GM18526 (cell line): ENCODE results near the gene LDLRAD4.

Source experiments
- POLR2A ChIP-seq: IDR thresholded peaks from 3 replicates; pipeline ENCODE4 v1.6.1; 2011; ENCODE audit not compliant: insufficient read length; ENCODE audit errors: extremely low read depth

LDLRAD4 gene

DNA sequence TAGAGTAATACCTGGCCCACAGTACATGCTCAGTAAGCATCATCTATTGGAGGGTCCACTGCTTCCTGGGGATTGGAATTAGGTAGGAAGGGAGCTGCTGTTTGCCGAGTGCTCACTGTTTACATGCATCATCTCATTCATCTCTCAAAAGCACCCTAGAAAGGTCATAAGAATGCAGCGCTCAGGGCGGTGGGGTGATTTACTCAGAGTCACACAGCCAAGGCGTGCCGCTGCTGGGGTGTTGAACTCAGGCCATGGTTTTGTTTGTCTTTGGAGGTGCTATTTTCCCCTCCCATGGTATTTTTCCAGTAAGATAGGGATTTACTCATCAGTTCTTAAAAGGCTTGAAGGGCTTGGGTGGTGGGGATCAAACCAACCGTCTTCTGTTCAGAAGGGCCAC lies 227.5 kb downstream of the LDLRAD4 start:
- no peak for TF ChIP-seq POLR2A

DNA sequence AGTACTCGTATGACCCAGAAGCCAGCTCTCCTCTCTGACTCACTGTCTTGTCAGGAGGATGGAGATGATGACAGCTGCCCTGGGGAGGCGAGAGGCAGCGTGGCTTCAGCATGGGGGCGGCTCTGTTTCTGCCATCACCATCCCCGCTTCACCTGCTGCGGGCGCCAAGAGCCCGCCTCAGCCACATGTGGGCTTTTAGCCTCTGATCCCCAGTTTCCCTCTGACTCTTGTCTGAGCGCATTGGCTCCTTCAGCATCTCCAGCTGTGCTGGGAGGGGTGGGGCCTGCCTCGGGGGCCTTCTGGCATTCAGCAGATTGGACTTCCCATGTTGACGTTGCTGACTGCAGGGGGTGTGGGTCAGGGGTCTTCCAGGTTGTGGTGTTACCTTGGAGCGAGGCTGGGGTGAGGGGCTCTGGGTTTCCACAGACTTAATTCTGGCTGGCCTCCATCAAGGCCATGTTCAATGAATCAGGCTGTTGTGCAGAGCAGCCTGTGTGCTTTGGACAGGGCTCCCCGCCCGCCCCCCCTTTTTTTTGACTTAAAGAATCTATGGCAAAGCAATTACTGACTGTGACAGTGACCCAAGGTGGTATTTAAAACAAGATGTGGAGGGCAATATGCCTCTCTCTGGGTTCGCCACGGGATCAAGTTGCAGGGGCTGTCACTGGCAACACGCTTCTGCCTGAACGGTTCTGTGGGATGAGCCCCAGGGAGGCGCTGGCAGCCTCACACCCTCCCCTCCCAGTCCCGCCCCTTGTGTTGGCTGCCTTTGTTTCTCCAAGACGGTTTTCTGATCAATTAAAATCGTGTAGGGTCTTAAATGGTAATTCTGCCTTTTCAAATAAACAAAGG lies 228.3 kb downstream of the LDLRAD4 start:
- TF ChIP-seq POLR2A, result no peak

DNA sequence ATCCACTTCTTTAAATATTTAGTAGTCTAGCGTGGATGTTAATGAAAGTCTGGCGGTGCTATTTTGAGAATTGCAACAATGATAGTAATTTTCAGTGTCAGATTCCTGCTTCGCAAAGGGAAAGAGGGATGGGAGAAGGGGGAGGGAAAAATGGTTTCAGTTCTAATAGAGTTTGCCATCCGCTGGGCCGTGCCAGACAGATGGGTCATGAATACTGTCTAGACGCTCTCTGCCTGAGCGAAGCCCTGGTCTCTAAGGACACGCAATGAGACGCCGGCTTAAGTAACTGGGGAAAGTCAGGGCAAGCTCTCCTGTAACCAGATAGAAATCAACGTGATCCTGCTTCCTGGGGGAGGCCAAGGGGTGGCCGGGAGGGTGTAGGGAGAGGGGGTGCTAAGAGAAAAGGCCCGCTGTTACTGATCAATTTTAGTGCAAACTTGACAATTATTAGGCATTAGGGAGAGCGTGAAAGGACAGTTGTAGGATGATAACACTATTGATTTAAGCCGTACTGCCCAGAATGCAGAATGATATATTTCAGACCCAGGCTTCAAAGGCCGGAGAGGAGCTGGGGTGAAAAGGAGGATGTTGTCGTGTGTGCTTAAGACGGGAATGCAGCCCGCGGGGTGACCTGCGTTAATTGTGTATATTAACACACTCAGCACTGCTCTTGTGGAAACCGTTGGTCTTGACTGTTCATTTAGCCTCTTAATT lies 229.2 kb downstream of the LDLRAD4 start:
- no peak for TF ChIP-seq POLR2A

DNA sequence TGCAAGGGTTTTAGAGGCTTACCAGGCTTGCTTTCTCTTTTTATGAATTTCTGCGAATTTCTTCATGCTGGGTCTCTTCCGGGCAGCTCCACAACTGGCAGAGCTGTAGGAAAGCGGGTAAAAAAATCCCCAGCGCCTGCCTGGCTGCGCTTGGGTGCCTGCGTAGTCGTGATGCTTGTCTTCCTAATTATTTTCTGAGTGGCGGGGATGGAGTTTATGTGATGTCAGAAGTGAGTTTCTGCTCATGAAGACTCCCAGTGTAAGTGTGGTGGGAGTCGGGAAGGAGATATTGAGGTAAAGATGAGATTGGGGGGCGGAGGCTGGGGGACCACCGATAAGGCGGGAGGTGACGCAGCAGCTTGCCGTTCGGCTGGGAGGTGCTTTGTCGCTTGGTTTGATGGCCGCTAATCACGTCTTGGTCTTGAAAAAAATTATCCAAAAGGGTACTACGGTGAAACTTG lies 229.8 kb downstream of the LDLRAD4 start:
- TF ChIP-seq POLR2A, result no peak

DNA sequence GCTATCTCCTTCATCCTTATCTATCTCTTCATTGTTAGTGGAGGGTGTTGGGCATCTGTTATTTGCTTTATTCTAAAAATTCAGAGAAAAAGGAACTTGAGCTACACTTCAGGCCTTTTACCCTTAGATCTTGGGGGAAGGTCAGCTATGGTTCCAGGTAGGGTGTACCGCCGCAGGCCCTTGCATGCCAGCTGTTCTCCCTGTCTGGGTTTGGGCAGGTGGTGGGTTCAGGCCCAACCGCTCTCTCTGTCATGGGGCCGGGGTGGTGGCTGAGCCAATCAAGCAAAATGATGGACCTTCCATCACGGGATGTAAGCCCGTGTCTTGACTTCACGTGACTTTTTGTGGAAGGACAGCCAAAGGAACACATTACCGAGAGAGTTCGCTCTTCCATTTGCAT lies 231.1 kb downstream of the LDLRAD4 start:
- TF ChIP-seq POLR2A, result no peak

DNA sequence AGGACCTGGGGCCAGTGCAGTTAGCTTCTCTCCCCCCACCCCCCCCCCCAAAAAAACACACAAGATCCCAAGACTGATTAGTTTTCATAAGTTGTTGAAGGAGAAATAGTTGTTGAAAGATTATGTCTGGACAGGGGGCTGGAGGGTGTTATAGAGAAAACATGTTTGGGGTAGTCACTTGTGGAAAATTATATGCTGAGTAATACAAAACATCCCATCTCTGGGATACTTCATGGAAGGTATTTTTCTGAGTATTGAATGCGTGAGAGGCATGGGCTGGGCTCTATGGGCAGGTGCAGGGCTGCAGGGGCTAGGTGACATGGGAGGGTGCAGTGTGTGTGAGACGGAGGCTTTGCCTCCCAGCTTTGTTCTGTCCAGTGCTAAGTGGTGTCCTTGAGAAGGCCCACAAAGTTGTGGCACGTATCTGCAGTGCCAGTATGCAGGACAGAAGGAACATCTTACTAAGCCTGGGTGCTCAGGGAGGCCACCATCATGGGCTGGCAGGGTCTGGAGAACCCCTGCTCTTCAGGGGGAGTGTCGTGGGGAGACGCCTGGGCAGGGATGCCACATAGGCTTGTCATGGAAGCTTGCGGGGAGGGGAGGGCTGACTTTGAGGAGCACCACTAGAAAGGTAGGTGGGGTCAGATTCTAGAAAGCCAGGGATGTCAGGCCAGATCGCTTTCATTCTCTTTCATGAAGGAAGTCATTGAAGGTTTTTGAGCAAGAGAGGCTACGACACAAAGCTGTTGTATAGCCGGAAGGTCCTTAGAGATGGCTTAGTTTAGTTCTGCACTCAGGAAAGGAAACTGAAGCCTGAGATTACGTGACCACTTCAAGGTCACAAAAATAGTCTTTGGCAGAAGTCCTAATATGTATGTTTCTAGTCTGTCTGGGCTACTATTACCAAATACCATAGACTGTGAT lies 232.0 kb downstream of the LDLRAD4 start:
- no peak for TF ChIP-seq POLR2A

DNA sequence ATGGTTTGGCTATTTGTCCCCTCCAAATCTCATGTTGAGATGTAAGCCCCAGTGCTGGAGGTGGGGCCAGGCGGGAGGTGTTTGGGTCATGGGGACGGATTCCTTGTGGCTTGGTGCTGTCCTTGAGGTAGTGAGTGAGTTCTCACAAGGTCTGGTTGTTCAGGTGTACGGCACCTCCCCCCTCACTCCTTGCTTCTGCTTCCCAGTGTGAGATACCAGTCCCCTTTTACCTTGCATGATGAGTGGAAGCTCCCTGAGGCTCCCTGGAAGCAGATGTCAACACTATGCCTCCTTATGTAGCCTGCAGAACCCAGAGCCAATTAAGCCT lies 232.6 kb downstream of the LDLRAD4 start:
- no peak for TF ChIP-seq POLR2A

DNA sequence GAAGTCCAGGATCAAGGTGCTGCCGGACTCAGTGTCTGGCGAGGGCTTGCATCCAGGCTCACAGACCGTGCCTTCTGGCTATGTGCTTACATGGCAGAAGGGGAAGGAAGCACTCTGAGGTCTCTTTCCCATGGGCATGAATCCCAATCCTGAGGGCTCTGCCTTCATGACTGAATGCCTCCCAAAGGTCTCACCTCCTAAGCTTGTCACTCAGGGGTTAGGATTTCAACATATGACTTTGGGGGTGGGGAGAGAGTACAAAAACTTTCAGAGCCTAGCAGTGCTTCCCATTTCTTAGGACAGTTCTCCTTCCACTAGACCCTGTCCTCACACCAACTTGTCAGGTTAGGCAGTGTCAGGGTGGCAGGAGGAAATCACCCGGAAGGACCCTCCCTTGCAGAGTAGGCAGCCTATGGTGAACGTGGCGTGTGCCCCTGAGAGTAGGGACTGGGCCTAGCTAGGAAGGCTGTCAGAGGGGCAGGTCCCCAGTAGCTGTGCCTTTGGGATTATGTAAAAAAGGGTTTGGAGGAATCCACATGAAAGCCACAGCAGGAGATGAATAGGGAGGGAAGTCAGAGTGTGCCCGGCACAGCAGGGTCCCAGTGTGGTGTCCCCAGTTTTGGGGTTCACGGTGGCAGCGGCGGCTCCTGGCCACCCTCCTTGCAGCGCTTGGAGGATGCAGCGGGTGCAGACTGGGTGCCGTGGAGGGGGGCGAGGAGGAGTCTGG lies 233.3 kb downstream of the LDLRAD4 start:
- no peak for TF ChIP-seq POLR2A

DNA sequence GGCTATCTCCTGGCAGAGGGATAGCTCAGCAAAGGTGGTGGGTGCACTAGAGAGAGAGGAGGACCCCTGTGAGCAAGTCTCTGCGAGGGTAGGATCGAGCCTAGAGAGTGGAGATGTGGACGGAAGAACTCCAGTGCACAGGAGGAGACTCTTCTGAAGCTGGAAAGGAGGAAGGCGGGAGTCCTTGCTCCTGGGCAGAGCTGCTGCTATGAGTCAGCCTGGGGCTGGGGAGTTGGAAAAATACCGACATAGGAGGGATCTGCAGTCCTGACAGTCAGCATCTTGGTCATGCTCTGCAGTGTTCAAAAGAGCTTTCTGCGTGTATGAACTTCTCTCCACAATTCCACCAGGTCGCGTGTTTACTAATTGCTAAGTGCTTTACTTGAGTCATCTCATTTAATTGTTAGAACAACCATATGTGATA lies 233.8 kb downstream of the LDLRAD4 start:
- TF ChIP-seq POLR2A, result no peak

DNA sequence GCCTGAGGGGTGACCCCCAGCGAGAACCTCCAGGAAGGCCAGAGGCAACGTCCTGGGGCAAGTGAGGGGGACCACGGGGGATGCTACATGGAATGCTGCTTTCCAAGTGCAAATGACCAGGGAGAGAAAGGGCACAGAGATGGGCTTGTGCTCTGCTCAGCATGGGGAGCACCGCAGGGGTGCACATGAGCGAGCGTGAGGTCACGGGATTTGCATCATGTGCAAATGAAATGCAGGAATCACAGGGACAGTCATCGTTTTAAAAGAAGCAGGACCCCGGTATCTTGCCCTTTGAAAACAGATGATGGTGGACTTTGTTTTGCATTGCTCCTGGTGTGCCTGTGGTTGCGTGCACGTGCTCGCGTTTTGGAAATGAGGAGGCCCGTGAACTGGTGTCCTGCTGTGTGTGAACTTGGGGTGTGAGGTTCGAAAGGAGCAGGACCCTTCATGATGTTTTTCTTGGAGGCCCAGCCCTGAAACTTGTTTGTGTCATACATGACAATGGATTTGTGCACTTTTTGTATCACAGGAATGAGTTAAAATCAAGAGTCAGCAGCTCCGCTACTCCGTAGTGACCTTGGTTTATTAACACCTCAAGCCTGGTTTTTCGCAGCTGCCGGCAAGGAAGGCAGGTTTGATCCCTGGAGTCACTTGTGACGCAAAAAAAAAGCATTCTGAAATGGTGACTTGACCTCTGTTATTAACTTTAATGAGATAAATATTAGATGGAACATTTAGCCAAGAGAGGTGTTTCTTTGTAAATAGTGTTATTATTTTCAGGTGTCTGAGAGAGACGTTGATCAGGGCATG lies 234.5 kb downstream of the LDLRAD4 start:
- TF ChIP-seq POLR2A, result no peak

DNA sequence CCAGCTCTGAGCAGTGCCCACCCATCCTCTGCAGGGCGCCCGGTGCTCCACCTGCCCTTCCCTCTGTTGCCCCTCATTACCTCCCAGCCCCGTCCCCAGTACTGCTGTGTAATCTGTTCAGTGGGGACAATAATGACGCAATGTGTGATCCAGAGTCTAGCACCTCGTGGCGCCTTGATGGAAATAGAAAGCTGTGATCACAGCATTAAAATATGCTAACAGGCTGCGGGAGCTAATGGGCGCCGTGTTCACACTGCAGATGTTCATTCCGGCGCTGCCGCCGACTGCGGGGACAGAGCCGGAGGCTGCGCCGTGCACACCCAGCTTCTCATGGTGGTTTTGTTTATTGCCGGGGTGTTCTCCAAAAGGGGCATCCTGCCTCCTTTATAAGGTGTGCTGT lies 235.2 kb downstream of the LDLRAD4 start:
- TF ChIP-seq POLR2A, result no peak

DNA sequence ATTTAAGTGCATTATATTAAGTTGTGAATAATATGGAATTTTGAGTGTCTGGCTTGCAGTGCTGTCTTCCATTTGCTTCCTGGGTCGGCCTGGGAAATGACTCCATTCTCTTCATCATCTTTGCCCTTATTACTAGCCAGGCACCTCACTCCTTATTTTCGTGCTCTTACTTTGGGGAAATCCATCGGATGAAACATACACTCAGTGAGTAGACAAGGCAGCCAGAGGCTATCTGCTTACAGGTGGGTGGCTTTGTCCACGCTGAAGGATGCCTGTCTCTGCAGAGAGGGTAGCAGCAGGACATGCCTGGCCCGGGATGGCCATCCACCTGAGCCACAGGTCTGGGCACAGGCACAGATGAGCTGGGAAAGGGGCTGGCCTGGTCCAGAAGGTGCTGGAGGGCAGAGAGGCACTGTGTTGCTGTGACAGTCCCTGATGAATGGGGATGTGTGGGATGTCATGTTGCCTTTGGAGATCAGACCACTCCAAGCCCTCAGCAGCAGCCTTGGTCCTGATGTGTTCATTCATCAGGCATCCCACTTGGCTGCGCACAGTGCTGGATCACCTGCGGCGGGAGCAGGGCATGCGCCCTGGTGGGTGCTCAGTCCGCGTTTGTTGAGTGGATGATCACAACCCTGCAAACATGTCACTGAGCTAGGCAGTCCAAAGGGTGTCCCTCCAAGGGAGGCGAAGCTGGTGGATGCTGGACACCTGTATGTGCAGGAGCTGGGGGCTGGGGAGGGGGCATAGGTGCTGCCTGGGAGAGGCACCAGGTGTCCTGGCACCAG lies 236.0 kb downstream of the LDLRAD4 start:
- TF ChIP-seq POLR2A, result no peak

DNA sequence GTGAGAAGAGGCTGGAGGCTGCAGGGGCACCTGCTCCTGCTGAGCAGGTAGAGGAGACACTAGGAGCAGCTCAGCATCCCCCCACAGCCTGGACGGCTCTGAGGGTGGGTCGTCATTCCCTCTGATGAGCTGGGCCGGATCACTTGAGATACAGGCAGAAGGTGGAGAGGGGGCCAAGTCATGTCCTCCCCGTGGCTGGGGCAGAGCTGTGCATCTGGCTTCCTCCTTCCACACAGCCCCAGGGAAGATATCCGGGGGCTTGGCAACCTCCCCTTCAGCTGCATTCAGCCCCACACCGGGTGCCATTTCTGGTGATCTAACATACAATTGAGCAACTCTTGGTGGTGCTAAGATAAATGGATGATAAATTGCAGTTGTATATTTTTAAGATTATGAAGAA lies 236.9 kb downstream of the LDLRAD4 start:
- TF ChIP-seq POLR2A, result no peak
